Parathyroid adenoma (tissue), 2 donors: ENCODE measurements around the gene MMAB.

Experiments
- H2AFZ ChIP-seq: fragments of 300-600 bp; sonication (generic); one replicate; pipeline ENCODE4 v1.7.0; 2017; ENCODE audit warnings: antibody characterized with exemption, mild to moderate bottlenecking
- H3K27ac ChIP-seq: fragments of 300-600 bp; sonication (generic); one replicate; pipeline ENCODE4 v1.7.0; 2017
- H3K27me3 ChIP-seq: fragments of 300-600 bp; sonication (generic); one replicate; pipeline ENCODE4 v1.7.0; 2017; ENCODE audit warnings: low read length; ENCODE audit not compliant: control insufficient read depth, insufficient read depth
- H3K36me3 ChIP-seq: fragments of 300-600 bp; sonication (generic); one replicate; pipeline ENCODE4 v1.7.0; 2017; ENCODE audit warnings: low read length; ENCODE audit not compliant: control insufficient read depth, insufficient read depth
- H3K4me1 ChIP-seq: fragments of 300-600 bp; sonication (generic); one replicate; pipeline ENCODE4 v1.7.0; 2017; ENCODE audit warnings: control low read depth
- H3K4me2 ChIP-seq: fragments of 300-600 bp; sonication (generic); one replicate; pipeline ENCODE4 v1.7.0; 2017; ENCODE audit warnings: low read length
- H3K4me3 ChIP-seq: fragments of 300-600 bp; sonication (generic); one replicate; pipeline ENCODE4 v1.7.0; 2017; ENCODE audit warnings: low read depth, low read length
- H3K79me2 ChIP-seq: fragments of 300-600 bp; sonication (generic); one replicate; pipeline ENCODE4 v1.7.0; 2017; ENCODE audit warnings: control low read depth
- H3K9ac ChIP-seq: fragments of 300-600 bp; sonication (generic); one replicate; pipeline ENCODE4 v1.7.0; 2017; ENCODE audit warnings: mild to moderate bottlenecking
- H3K9me3 ChIP-seq: fragments of 300-600 bp; sonication (generic); one replicate; pipeline ENCODE4 v1.7.0; 2017; ENCODE audit warnings: low read length; ENCODE audit not compliant: control insufficient read depth
- TF ChIP-seq, protein P1 (sequence below): fragments of 300-600 bp; sonication (generic); IDR thresholded peaks from one replicate; pipeline ENCODE4 v1.7.0; 2017; ENCODE audit warnings: antibody characterized with exemption, mild to moderate bottlenecking
- donor health status: primary hyperparathyroidism.

The MMAB gene

DNA sequence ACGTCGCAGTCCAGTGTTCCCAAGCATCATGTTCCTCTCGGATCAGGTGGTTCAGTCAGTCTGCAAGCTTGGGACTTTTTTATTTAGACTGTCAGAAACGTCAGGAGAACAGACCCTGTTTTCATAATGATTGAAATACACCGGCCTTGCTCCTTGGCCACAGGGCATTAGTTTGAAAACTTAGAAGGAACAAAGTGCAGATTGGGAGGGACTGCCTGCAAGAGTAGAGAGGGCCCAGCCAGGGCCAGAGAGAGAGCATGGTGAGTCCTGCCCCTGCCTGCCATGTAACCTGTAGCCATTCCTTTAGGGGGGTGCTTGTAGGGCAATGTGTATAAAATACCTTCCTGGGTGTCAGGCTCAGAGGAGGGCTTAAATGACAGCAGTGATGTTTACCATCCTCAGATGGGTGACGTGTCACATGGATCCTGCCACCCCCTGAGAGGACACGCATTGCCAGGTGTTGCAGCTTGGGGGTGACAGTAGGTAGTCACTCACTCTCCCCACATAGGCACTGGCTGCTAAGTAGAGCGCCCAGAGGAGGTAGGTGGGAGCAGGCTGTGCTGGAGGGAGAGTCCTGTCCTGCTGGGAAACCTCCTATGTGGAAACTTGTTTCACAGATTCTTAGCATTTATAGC lies 45.7 kb downstream of the MMAB start:
- H3K36me3 ChIP-seq, result no peaks in the 10 kb centered on the region
- H2AFZ ChIP-seq, result no peak overlapping the region
- H3K9ac ChIP-seq, result no peak overlapping the region
- TF ChIP-seq, protein P1, sequence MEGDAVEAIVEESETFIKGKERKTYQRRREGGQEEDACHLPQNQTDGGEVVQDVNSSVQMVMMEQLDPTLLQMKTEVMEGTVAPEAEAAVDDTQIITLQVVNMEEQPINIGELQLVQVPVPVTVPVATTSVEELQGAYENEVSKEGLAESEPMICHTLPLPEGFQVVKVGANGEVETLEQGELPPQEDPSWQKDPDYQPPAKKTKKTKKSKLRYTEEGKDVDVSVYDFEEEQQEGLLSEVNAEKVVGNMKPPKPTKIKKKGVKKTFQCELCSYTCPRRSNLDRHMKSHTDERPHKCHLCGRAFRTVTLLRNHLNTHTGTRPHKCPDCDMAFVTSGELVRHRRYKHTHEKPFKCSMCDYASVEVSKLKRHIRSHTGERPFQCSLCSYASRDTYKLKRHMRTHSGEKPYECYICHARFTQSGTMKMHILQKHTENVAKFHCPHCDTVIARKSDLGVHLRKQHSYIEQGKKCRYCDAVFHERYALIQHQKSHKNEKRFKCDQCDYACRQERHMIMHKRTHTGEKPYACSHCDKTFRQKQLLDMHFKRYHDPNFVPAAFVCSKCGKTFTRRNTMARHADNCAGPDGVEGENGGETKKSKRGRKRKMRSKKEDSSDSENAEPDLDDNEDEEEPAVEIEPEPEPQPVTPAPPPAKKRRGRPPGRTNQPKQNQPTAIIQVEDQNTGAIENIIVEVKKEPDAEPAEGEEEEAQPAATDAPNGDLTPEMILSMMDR, result no peak
- no peaks in the 10 kb centered on the region for H3K4me1 ChIP-seq
- H3K4me3 ChIP-seq, result no peak overlapping the region
- no peaks in the 10 kb centered on the region for H3K27me3 ChIP-seq
- H3K79me2 ChIP-seq, result no peaks in the 10 kb centered on the region
- no peaks in the 10 kb centered on the region for H3K9me3 ChIP-seq
- H3K4me2 ChIP-seq, result no peak overlapping the region
- H3K27ac ChIP-seq, result no peak overlapping the region

DNA sequence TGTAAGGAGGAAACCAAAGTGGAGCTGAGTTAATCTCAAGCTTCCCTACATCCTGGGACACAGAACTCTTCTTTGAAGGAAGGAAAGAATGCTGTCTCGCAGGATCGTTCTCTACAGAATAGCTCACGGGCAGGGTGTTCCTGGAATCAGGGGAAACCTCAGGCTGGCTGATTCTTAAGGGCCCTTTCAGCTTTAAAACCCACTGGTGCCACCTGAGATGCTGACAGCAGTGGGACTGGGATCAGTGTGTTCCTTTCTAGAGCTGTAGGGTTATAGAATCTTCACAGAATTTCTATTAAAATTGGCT lies 48.1 kb downstream of the MMAB start:
- no peaks in the 10 kb centered on the region for H3K27me3 ChIP-seq
- H3K27ac ChIP-seq, result no peak overlapping the region
- H2AFZ ChIP-seq, result no peak overlapping the region
- no peaks in the 10 kb centered on the region for H3K4me1 ChIP-seq
- no peak overlapping the region for H3K4me2 ChIP-seq
- H3K36me3 ChIP-seq, result no peaks in the 10 kb centered on the region
- H3K9me3 ChIP-seq, result no peaks in the 10 kb centered on the region
- no peak overlapping the region for H3K9ac ChIP-seq
- no peak overlapping the region for H3K4me3 ChIP-seq
- TF ChIP-seq, protein P1, result no peak
- H3K79me2 ChIP-seq, result no peaks in the 10 kb centered on the region

DNA sequence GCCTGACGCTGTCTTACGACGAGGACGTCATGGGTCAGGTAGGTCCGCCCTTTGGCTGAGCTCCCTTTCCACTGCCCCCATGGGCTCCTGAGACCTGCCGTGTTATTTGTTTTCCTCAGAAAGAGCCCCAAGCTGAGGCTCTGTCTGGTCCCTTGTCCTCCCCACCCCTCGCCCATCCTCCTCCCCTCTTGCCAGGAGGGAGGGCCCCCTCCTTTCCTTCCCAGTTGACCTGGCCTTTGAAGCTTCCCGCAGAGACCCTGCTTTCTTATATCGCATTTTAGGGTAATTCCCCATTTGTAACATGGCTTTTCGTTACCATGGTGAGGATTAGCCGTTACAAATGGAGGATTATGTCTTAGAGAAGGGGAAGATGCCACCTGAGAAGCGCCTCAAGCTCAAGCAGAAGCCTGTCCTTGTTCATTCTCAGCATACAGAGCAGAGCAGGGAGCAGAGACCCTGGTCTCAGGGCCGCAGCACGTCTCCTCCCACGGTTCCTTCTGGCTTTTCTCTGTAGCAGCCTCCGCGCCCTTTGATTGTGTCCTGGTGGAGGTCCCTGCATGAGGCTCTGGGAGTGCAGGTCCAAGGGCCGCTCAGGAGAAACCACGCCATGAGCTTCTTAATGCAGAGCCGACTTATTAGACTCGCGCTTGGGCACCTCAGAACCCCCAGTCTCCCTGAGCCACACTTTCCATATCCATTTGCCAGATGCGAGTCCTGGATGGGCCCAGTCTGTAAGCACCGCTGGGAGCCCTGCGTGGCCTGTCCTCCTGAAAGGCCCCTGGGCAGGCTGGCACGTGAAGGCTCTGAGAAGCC lies 48.6 kb downstream of the MMAB start:
- TF ChIP-seq, protein P1, result no peak
- no peak overlapping the region for H3K27ac ChIP-seq
- no peak overlapping the region for H3K9ac ChIP-seq
- no peaks in the 10 kb centered on the region for H3K27me3 ChIP-seq
- no peaks in the 10 kb centered on the region for H3K79me2 ChIP-seq
- no peaks in the 10 kb centered on the region for H3K36me3 ChIP-seq
- no peak overlapping the region for H3K4me3 ChIP-seq
- no peak overlapping the region for H2AFZ ChIP-seq
- no peaks in the 10 kb centered on the region for H3K4me1 ChIP-seq
- no peak overlapping the region for H3K4me2 ChIP-seq
- no peaks in the 10 kb centered on the region for H3K9me3 ChIP-seq

DNA sequence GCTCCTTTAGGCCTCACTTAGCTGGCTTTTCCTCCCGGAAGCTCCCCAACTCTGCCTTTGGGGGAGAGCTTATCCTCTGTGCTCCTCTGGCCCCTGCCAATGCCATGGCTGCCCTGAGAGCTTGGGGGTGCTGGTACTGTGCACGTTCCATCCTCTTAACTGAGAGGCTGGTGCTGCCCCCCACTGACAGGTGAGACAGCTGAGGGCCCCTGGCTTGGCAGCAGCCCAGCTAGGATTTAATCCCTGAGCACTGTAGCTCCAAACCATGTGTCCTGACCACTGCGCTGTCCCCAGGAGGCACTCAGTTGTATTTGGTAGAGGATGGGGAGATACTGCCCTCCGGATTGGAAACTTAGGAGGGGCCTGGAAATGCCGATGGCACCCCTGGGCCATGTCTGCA lies 49.8 kb downstream of the MMAB start:
- Histone ChIP-seq H2AFZ (no peak overlapping the region), H3K27me3 (no peaks in the 10 kb centered on the region), H3K4me1 (no peaks in the 10 kb centered on the region), H3K4me2 (no peak overlapping the region), H3K9ac (no peak overlapping the region), H3K27ac (no peak overlapping the region), H3K9me3 (no peaks in the 10 kb centered on the region), H3K36me3 (no peaks in the 10 kb centered on the region), H3K79me2 (no peaks in the 10 kb centered on the region), H3K4me3 (no peak overlapping the region)
- TF ChIP-seq, protein P1, result no peak

DNA sequence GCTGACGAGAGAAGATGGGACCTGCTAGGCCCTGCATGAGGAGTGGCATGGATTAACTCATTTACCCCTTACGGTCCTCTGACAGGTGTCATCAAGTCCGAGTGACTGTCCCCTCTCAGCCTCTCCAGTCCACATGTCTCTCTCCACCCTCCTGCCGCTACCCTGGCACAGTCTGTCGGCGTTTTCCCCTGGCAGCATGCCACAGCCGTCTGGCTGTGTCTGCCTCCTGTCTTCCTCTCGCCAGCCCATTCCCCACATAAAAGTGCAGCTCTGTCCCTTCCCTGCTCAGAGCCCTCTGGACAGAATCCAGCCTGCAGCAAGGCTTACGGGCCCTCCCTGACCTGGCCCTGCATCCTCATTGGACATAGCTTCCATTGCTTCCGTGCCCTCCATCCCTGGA lies 50.2 kb downstream of the MMAB start:
- no peak overlapping the region for H2AFZ ChIP-seq
- no peak overlapping the region for H3K9ac ChIP-seq
- no peak overlapping the region for H3K4me3 ChIP-seq
- H3K27me3 ChIP-seq, result no peaks in the 10 kb centered on the region
- TF ChIP-seq, protein P1, result no peak
- H3K4me2 ChIP-seq, result no peak overlapping the region
- H3K27ac ChIP-seq, result no peak overlapping the region
- no peaks in the 10 kb centered on the region for H3K4me1 ChIP-seq
- H3K79me2 ChIP-seq, result no peaks in the 10 kb centered on the region
- no peaks in the 10 kb centered on the region for H3K36me3 ChIP-seq
- H3K9me3 ChIP-seq, result no peaks in the 10 kb centered on the region
